ENCODE measurements around the gene SREBF1.

Gene SREBF1

DNA sequence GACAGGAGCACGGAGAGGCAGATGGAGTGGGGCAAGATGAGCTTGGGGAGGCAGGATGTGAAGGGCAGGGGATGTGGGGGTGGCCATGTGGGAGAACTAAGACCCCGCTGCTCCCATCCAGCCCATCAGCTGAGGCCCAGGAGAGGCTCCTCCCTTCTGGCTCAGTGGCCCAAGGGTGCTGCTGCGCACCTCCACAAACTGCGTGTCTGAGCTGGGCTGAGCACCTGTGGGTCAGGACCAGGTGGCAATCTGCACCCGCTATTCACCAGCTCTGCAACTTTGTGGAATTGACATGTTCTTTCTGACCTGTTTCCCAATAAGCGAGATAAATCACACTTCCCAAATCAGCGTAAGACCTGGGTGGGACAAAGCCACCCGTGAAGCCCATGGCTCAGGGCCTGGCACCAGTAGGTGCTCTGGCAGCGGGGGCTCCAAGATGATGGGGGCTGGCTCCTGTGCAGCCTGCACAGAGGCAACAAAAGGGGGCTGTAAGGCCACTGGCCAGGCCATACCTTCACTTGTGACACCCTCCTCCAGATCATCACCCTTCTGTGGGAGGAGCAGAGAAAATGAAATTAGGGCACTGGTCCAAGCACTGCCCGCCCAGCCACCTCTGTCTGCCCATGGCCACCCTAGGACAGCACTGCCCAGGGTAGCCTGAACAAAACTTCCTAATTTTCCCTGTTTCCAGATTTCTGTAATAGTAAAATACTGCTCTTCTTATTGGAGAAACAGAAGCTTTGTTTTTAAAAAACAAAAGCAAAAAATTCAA lies 11.7 kb upstream of the SREBF1 start:
- no peak for DNase-seq (ENCODE audit: low spot score in 2 of 2)
- peaks cover 71% of the 10 kb centered on the region for H3K4me1 Mint-ChIP-seq
- H3K27ac Mint-ChIP-seq, result peak overlapping the region; percentile 93
- no peak for ATAC-seq
- H3K9me3 Mint-ChIP-seq, result no peaks in the 10 kb centered on the region
- H3K4me3 Mint-ChIP-seq, result peak overlapping the region; percentile 71
- H3K36me3 Mint-ChIP-seq, result peaks cover 25% of the 10 kb centered on the region

DNA sequence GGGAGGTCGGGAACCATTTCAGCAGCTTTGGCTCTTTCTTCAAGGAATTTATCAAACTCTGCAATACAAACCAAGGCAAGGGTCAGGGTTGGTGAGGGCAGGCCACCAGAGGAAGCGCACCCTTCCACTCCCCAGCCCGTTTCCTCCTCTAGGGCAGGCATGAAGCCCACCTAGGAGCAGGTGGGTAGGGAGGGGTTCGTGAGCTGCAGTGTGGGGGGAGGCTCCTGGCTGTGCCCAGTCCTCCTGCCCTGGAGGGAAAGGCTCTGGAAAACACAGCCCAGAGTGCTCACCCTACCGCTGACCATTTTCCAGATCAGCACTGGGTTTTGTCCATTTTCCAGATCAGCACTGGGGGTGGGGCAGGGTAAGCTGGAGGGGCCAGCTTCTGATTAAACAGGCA lies 10.9 kb upstream of the SREBF1 start:
- no peaks in the 10 kb centered on the region for H3K9me3 Mint-ChIP-seq
- ATAC-seq (no peak), DNase-seq (ENCODE audit: low spot score in 2 of 2) (no peak)
- H3K4me3 Mint-ChIP-seq, result no peak overlapping the region
- peaks cover 64% of the 10 kb centered on the region for H3K4me1 Mint-ChIP-seq
- no peak overlapping the region for H3K27ac Mint-ChIP-seq
- H3K36me3 Mint-ChIP-seq, result peaks cover 25% of the 10 kb centered on the region

DNA sequence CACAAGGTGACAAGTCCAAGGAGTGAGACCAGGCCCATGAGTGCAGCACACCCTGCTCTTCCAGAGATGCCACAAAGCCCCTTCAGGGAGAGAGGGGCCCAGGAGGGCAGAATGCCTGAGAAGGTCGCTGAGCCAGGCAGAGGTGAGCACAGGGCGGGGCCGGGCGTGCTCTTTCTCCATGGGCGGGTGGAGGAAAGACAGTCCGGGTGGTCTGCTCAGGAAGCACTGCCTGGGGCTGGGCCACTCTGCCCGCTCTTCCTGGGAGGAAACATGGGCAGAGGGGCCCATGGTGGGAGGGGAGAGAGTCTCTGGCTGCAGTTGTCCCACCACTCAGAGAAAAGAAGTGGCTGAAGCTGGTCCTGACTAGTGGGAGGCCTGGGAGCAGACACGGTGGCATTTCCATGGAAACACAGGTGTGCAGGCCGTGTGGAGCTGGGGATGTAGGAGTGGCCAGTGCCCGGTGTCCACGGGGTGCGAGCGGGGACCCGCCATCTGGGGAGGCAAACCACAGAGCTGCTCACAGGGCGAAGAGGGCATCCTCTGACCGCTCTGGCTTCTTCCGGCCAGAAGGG lies 10.4 kb upstream of the SREBF1 start:
- Mint-ChIP-seq H3K27ac (no peak overlapping the region), H3K36me3 (peaks cover 25% of the 10 kb centered on the region), H3K4me1 (peaks cover 61% of the 10 kb centered on the region)

DNA sequence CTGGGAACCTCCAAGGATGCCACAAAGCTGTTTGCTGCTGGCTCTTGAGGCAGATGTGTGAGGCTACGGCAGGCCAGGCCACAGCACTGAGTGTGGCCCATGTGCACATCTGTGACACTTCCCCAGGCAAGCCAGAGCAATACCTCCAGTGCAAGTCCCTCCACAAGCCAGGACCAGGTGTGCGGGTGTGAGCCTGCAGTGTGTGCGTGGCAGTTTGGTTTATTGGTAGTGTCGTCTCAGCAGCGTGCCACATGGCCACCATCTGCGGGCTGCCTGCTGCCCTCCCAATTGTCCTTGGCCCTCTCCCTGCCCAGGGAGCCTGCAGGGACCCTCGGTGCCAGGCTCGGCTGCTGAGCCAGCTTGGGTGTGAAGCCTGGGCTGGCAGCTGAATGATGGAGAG lies 9.9 kb upstream of the SREBF1 start:
- ATAC-seq (no peak), DNase-seq (ENCODE audit: low spot score in 2 of 2) (no peak)
- Mint-ChIP-seq H3K9me3 (no peaks in the 10 kb centered on the region), H3K4me3 (no peak overlapping the region), H3K4me1 (peaks cover 55% of the 10 kb centered on the region), H3K36me3 (peaks cover 25% of the 10 kb centered on the region), H3K27ac (no peak overlapping the region)

More for the DNA sequence above, 10.4 kb upstream of the SREBF1 start:
- H3K4me3 Mint-ChIP-seq, result no peak overlapping the region
- no peak for ATAC-seq
- H3K9me3 Mint-ChIP-seq, result no peaks in the 10 kb centered on the region
- no peak for DNase-seq (ENCODE audit: low spot score in 2 of 2)

DNA sequence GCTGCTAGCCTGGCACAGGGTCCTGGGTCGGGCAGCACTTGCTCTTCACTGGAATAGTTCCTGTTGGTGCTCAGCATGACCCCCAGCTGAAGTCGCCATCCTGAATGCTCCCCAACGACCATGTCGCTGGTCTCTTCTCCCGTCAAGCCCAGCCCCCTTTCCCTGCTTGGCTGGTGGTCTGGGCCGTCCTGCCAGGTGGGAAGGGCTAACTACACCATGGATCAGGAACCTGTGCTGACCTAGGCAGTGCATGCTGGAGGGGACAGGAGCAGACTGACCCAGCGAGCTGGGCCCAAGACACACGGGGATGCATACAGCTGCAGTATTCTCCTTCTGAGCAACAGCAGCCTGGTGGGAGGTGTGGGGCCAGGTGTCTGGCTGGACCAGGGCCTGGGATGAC lies 9.2 kb upstream of the SREBF1 start:
- peaks cover 52% of the 10 kb centered on the region for H3K4me1 Mint-ChIP-seq

DNA sequence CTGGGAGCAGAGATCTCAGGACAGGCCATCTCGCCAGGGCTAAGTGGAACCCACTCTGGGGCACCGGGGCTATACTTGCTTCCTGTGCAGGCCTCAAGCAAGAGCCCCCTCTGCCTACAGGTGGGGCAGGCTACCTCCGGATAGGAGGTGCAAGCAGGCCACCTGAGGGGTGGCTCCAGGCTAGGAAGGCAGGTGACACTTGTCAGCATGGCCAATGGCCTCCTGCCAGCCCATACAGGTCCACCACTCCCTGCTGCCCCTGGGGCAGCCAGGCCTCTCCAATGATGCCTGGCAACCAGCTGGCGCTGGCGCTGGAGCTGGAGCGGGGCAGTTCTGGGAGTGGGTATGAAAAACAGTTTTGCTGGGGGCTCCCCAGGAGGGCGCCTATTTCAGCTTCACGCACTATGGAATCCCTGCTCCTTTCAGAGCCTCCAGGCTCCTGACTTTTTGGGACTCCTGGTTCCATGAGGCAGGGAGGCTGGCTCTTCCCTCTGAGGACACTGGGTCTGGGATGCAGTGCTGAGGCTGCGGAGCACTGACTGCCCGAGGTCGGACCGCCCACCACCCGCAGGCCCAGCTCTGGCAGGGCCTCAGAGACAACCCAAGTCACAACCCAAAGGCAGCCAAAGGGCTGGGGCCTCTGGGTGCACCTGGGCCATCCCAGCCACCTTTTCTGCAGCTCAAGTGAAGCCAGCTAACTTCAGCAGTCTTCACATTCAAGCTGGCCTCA lies 8.4 kb upstream of the SREBF1 start:
- Mint-ChIP-seq H3K27ac (no peak overlapping the region), H3K4me3 (no peak overlapping the region), H3K36me3 (peaks cover 17% of the 10 kb centered on the region), H3K9me3 (no peaks in the 10 kb centered on the region), H3K4me1 (peaks cover 48% of the 10 kb centered on the region)
- no peak for ATAC-seq
- no peak for DNase-seq (ENCODE audit: low spot score in 2 of 2)

More for the DNA sequence above, 9.2 kb upstream of the SREBF1 start:
- Mint-ChIP-seq H3K4me3 (no peak overlapping the region), H3K36me3 (peaks cover 24% of the 10 kb centered on the region), H3K9me3 (no peaks in the 10 kb centered on the region), H3K27ac (no peak overlapping the region)
- ATAC-seq, result no peak
- DNase-seq (ENCODE audit: low spot score in 2 of 2), result no peak

DNA sequence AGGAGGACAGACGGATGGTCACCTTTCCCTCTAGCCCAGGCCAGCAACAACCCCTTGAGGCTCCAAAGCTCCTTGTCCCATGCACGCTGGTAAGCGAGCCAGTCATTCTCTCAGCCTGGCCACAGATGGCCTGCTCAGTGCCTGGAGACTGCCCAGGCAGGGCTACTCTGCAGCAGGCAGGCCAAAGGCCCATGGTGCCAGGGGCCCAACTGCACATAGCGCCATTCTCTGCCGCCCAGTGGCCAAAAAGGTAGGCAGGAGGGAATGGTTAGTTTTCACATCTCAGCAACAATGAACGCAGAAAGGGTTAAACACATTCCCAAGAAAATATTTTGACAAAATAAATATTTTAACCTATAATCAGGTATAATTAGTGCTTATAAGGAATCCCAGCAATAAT lies 7.7 kb upstream of the SREBF1 start:
- DNase-seq (ENCODE audit: low spot score in 2 of 2) (no peak), ATAC-seq (no peak)
- peaks cover 17% of the 10 kb centered on the region for H3K36me3 Mint-ChIP-seq
- H3K4me3 Mint-ChIP-seq, result no peak overlapping the region
- no peaks in the 10 kb centered on the region for H3K9me3 Mint-ChIP-seq
- H3K4me1 Mint-ChIP-seq, result peaks cover 43% of the 10 kb centered on the region
- H3K27ac Mint-ChIP-seq, result no peak overlapping the region

DNA sequence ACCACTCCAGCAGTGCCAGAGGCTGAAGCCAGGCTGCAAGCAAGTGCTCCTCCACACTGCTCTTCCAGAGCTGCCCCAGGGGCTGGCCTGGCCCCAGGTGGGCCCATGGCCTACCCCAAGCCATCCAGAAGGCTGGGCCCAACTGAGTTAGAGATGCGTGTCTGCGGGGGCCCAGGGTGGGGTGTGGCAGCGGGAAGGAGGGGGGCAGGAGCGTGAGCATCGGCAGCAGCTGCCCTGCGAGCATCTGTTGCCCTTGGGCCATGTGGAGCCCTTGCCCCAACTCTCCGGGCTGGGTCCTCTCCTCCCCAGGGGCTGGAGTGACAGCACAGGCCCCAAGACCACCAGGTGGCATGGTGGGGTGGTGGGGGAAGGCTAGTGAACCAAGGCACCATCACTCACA lies 7.3 kb upstream of the SREBF1 start:
- ATAC-seq, result no peak
- H3K4me3 Mint-ChIP-seq, result no peak overlapping the region

DNA sequence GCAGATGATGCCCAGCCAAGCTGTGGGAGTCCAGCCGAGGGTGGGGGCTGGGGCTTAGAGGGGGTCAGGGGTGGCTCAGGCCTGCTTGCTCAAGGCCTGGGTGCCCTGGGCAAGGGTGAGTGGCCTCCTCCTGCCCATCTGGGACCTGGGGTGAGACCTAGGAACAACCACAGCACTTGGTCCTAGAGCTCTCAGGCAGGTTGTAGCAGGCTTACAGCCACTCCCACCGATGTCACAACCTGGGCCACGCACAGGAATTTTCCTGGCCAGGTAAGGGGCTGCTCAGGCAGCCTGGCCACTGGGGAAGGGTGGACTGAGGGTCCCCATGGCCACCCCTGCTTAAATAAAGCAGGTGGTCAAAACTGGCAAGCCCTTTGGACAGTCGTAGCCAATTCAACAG lies 6.3 kb upstream of the SREBF1 start:
- H3K9me3 Mint-ChIP-seq, result no peaks in the 10 kb centered on the region
- DNase-seq (ENCODE audit: low spot score in 2 of 2) (no peak), ATAC-seq (no peak)
- H3K4me1 Mint-ChIP-seq, result peaks cover 42% of the 10 kb centered on the region
- H3K4me3 Mint-ChIP-seq, result no peak overlapping the region
- H3K36me3 Mint-ChIP-seq, result peaks cover 9% of the 10 kb centered on the region
- H3K27ac Mint-ChIP-seq, result peak overlapping the region; percentile 29

More for the DNA sequence above, 7.3 kb upstream of the SREBF1 start:
- peaks cover 43% of the 10 kb centered on the region for H3K4me1 Mint-ChIP-seq
- H3K9me3 Mint-ChIP-seq, result no peaks in the 10 kb centered on the region
- DNase-seq (ENCODE audit: low spot score in 2 of 2), result no peak
- H3K27ac Mint-ChIP-seq, result no peak overlapping the region
- peaks cover 13% of the 10 kb centered on the region for H3K36me3 Mint-ChIP-seq

DNA sequence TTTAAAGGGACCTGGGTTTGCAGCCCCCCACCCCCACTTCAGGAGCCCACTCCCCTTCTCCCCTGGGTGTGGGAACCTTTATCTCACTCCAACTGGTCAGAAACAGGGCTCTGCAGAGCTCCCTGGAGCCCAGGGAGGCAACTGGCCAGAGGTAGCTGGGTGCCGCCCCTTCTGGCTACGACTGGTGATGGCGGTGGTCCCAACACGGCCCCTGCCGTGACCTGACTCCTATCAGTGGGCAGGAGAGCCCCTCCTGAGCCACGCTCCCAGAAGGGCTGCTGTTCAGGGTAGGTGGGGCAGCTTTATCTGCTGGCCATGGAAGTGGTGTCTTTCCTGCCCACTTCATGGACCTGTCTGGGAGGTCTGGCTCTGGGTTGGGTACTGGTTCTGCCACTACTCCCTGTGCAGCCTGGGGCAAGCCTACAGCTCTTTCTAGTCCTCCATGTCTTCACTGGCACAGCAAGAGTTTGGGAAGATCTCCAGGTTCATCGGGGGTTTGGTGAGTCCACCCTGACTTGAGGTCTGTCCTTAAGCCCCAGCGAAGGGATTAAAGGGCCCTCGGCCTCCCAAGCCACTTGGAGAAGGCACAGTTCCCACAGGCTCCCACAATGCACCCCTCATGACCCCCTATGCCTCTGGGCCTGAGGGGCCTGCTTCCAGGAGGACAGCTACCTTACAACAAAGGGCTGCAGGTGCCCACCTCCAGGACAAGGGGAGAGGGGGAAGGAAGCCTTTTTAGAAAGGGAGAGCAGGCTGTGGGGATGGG lies 5.5 kb upstream of the SREBF1 start:
- ATAC-seq, result no peak
- Mint-ChIP-seq H3K4me1 (peaks cover 42% of the 10 kb centered on the region), H3K9me3 (no peaks in the 10 kb centered on the region), H3K4me3 (no peak overlapping the region), H3K36me3 (peaks cover 11% of the 10 kb centered on the region), H3K27ac (peak overlapping the region; percentile 29)
- DNase-seq (ENCODE audit: low spot score in 2 of 2), result no peak

DNA sequence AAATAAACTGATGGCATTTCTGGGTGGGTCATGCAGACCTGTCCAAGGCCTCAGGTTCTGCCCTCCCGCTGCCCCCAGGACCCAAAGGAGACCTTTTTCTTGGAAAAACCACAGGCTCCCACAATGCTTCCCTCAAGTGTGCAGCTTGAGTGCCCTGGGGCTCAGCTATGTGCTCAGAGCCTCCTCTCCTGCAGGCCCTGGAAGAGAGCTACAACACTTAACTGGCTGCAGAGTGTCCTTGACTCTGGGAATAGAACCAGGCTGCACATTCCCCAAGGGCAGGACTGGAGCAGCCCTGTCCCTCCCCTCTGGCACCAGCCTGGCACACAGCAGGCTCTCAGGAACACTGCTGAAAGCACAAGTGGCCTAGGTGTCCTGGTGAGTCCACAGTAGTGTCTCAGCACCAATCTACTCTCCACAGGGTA lies 4.8 kb upstream of the SREBF1 start:
- H3K36me3 Mint-ChIP-seq, result peaks cover 13% of the 10 kb centered on the region
- DNase-seq (ENCODE audit: low spot score in 2 of 2) (no peak), ATAC-seq (no peak)
- H3K4me3 Mint-ChIP-seq, result peak overlapping the region; percentile 70
- H3K4me1 Mint-ChIP-seq, result peaks cover 39% of the 10 kb centered on the region
- H3K9me3 Mint-ChIP-seq, result no peaks in the 10 kb centered on the region
- peak overlapping the region; percentile 29 for H3K27ac Mint-ChIP-seq

DNA sequence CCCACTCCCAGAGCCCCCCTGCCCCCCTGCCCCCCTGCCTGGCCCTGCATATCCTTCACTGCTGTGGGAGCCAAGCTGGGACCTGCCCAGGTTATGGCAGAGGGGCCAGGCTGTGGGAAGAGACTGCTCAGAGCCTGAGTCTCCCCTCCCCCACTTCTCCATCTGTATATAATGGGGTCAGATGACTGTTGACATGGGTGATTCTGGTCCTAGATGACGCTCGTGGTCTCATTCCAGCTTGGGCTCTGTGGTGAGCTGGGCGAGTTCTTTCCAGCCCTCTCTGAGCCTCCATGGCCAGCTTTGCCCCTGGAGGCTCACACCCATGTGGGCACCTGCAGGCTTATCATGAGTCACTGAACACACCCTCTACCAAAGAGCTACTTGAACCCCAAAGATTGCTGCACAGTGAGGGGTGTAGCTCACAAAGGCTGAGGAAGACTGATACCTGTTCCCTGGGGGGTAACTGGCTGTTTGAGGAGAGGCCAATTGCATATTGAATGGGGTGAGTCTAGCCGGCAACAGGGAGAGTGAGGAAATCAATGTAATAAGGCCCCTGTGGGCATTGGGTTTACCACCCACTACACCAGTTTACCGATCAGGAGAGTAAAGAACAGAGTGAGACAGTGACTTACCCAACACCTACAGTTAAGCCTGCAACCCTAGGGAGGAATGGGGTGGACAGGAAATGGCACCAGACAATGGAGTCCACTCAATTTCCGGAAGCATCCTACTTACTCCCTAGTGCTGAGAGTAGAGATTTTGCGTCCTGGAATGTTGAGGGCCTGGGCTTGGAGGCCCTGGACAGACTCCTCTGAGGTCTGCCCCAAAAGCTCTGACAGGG lies 4.2 kb upstream of the SREBF1 start:
- peaks cover 11% of the 10 kb centered on the region for H3K36me3 Mint-ChIP-seq
- H3K9me3 Mint-ChIP-seq, result no peaks in the 10 kb centered on the region
- no peak for ATAC-seq
- DNase-seq (ENCODE audit: low spot score in 2 of 2), result peak in 1 of 2 donors; percentile 52
- H3K4me3 Mint-ChIP-seq, result peak overlapping the region; percentile 70
- H3K4me1 Mint-ChIP-seq, result peaks cover 36% of the 10 kb centered on the region
- H3K27ac Mint-ChIP-seq, result peak overlapping the region; percentile 82

DNA sequence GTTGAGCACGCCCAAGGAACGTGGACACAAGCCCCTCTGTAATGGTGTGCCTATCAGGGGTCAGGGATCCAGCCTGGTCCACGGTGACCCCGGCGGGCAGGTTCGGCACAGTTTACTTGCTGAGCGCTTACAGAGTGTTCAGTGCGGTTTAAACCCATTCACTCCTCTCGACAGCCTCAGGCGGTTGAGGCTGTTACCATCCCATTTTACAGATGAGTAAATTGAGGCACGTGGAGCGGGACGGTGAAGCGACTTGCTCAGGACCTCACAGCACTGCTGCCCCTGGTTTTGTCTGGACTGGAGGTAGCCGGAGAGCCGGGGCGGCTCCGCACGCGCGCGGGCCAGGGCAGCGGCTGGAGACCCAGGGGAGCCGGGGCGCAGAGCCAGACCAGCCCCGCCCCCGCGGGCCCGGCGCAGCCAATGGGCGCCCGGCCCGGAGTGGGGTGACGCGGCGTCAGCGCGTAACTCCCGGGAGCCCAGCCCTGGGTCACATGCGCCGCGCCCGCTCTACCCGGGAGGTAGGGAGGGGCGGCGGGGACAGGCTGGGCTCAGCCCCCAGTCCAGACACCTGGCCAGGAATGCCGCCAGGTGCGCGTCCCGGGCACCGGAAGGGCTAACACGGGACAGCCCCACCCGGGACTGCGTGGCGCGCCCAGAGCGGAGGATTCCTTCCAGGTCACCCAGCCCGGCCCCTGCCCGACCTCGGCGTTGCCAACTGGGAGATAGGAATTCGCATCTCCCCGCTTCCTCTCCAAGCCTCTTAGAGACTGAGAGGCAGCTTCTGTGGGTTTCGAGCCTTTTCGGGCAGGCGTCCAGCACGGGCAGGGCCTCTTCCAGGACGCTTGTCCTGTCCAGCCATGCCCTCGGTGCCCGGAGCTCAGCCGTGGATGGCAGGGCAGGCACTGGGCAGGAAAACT lies 3.3 kb upstream of the SREBF1 start:
- peaks cover 17% of the 10 kb centered on the region for H3K36me3 Mint-ChIP-seq
- ATAC-seq (peak; percentile 80), DNase-seq (ENCODE audit: low spot score in 2 of 2) (peak; percentile 75 to 89)
- H3K4me3 Mint-ChIP-seq, result peak overlapping the region; percentile 70
- peak overlapping the region; percentile 82 for H3K27ac Mint-ChIP-seq
- H3K9me3 Mint-ChIP-seq, result no peaks in the 10 kb centered on the region
- H3K4me1 Mint-ChIP-seq, result peaks cover 45% of the 10 kb centered on the region
